GM12865 (cell line): Measurements from ENCODE around the gene METTL25B.

Experiments used
- DNase-seq: peaks from one replicate; pipeline ENCODE4 v3.0.0; 2010; ENCODE audit warnings: low read depth
- H3K4me3 ChIP-seq: 2 replicates; pipeline ENCODE4 v1.5.1; 2011; ENCODE audit warnings: mild to moderate bottlenecking, low read depth, low read length, control low read depth
- CTCF ChIP-seq: IDR thresholded peaks from 2 replicates; pipeline ENCODE4 v1.5.1; 2011; ENCODE audit warnings: low read length, control low read depth, low read depth, inconsistent platforms; ENCODE audit not compliant: insufficient read depth; ENCODE audit errors: missing control alignments

Gene METTL25B

GRCh38 chr1:156772728-156773497 lies 44.6 kb downstream of the METTL25B start:
- DNase-seq = no peak
- TF ChIP-seq CTCF = no peak
- no peak overlapping the region for H3K4me3 ChIP-seq

DNA sequence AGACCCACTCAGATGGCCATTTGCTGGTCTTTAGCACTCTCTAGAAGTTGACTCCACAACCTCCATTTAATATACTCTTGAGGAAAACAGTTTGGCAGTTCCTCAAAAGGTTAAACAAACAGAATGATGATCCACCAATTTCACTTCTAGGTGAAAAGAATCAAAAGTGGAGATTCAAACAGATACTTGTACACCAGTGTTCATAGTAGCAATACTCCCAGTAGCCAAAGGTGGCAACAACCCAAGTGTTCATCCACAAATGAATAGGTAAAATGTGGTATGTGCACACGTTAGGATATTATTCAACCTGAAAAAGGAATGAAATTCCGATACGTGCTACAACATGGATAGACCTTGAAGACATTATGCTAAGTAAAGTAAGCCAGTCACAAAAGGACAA lies 45.3 kb downstream of the METTL25B start:
- no peak for TF ChIP-seq CTCF
- DNase-seq = no peak
- no peak overlapping the region for H3K4me3 ChIP-seq

- no peak for DNase-seq
- no peak overlapping the region for H3K4me3 ChIP-seq
- TF ChIP-seq CTCF = no peak
Observed at GRCh38 chr1:156775799-156776198, 47.5 kb downstream of the METTL25B start.

GRCh38 chr1:156776942-156777341 lies 48.7 kb downstream of the METTL25B start:
- no peak for DNase-seq
- no peak overlapping the region for H3K4me3 ChIP-seq
- no peak for TF ChIP-seq CTCF

GRCh38 chr1:156777573-156777972 lies 49.3 kb downstream of the METTL25B start:
- no peak for TF ChIP-seq CTCF
- DNase-seq = no peak
- H3K4me3 ChIP-seq = no peak overlapping the region

- no peak for DNase-seq
- no peak overlapping the region for H3K4me3 ChIP-seq
- TF ChIP-seq CTCF = no peak
Observed at GRCh38 chr1:156781585-156782186, 53.4 kb downstream of the METTL25B start.

- no peak for DNase-seq
- TF ChIP-seq CTCF = no peak
- no peak overlapping the region for H3K4me3 ChIP-seq
Observed at GRCh38 chr1:156785458-156785857, 57.2 kb downstream of the METTL25B start.
